ENCODE results near the gene LAMB3.
"Not testable (repeated sequence)": the region's sequence is repeated elsewhere in the genome, so short reads cannot be mapped to it uniquely, and the experiment has no call there.

LAMB3 gene

GRCh38 chr1:209652121-209652735 is at the start of gene LAMB3:
TSS of gene LAMB3 (minus strand) at chr1:209652425. CDS start at chr1:209650944, 1,481 bp downstream.
- no peak for DNase-seq

- not testable (repeated sequence) for DNase-seq
These were observed 48.5 kb upstream of the LAMB3 start for GRCh38 chr1:209700686-209701085.

GRCh38 chr1:209697126-209697525 is 44.9 kb upstream of the LAMB3 start:
- no peak for DNase-seq

- DNase-seq = no peak
These were observed 44.4 kb upstream of the LAMB3 start for GRCh38 chr1:209696673-209697072.

- DNase-seq = peak; percentile 77
These were observed 40.7 kb upstream of the LAMB3 start for GRCh38 chr1:209692745-209693504.

- DNase-seq = no peak
These were observed 40.1 kb upstream of the LAMB3 start for GRCh38 chr1:209692296-209692695.

- no peak for DNase-seq
These were observed 39.0 kb upstream of the LAMB3 start for GRCh38 chr1:209691237-209691636.

- DNase-seq = no peak
These were observed 37.3 kb upstream of the LAMB3 start for GRCh38 chr1:209689477-209689876.

GRCh38 chr1:209688746-209689234 is 36.6 kb upstream of the LAMB3 start:
- DNase-seq = peak; percentile 68

- no peak for DNase-seq
These were observed 34.1 kb upstream of the LAMB3 start for GRCh38 chr1:209686322-209686721.

- no peak for DNase-seq
These were observed 33.6 kb upstream of the LAMB3 start for GRCh38 chr1:209685821-209686220.

- DNase-seq = no peak
These were observed 26.8 kb upstream of the LAMB3 start for GRCh38 chr1:209678981-209679539.

GRCh38 chr1:209675565-209676154 is 23.4 kb upstream of the LAMB3 start:
- DNase-seq = no peak

- DNase-seq = peak; percentile 33
These were observed 22.8 kb upstream of the LAMB3 start, which contains the start of gene G0S2 for GRCh38 chr1:209674957-209675564. TSS of gene G0S2 (plus strand) at chr1:209675412. CDS start at chr1:209675685, 273 bp downstream.

- DNase-seq = peak; percentile 34
These were observed 21.6 kb upstream of the LAMB3 start for GRCh38 chr1:209673631-209674417.

- DNase-seq = no peak
These were observed 20.7 kb upstream of the LAMB3 start for GRCh38 chr1:209672705-209673630.

GRCh38 chr1:209670441-209671082 is 18.3 kb upstream of the LAMB3 start:
- DNase-seq = no peak

GRCh38 chr1:209667708-209668107 is 15.5 kb upstream of the LAMB3 start:
- no peak for DNase-seq

- DNase-seq = no peak
These were observed 14.9 kb upstream of the LAMB3 start for GRCh38 chr1:209667103-209667502.

- DNase-seq = no peak
These were observed 10.7 kb upstream of the LAMB3 start for GRCh38 chr1:209662879-209663327.
